HG03066 (cell line): Measurements from ENCODE around the gene HCFC1.

Experiments used
- ATAC-seq: cut with Tn5 transposase; IDR thresholded peaks from one replicate; pipeline ENCODE4 v1.9.1; 2021; ENCODE audit warnings: low read depth; ENCODE audit not compliant: unreplicated experiment

Gene HCFC1

DNA sequence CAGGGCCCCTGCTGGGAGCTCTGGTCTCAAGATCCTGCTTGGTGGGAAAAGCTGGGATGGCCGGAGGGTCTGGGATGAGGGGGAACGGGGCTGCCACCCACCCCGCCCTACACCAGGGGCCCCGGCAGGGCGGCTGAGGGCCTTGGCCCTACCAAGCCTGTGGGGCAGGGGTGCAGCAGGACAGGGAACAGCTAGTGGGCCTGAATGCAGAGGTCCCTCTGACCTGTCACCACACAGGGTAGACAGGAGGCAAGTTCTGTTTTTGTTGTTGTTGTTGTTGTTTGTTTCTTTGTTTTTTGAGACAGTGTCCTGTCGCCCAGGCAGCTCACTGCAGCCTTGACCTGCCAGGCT is 26.8 kb downstream of the HCFC1 start:
- ATAC-seq: no peak

GRCh38 chrX:153944140-153944799 is 27.3 kb downstream of the HCFC1 start, which contains the start of gene RENBP:
Gene RENBP, minus strand, starts transcription at chrX:153944643. Its CDS starts 33 bp downstream, at chrX:153944610.
- ATAC-seq: no peak

GRCh38 chrX:153941336-153942252 is 30.0 kb downstream of the HCFC1 start:
- no peak for ATAC-seq

DNA sequence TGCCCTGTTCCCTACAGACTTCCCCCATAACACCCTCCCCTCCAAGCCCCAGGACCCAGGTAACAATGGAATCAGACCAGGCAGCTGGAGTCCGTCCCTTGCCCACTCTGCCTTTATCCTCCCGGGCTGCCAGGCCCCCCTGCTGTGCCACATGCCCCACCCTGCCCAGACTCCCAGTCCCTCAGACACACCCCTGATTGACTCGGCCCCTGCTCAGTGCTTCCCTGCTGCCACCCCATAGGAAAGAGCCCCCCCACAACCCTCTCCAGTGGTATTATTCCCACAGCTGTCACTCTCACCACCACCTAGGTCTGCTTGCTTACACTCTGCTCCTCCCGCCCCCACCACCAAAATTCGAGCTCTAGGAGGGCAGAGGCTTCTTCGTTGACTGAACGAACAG is 32.0 kb downstream of the HCFC1 start:
- ATAC-seq: no peak

DNA sequence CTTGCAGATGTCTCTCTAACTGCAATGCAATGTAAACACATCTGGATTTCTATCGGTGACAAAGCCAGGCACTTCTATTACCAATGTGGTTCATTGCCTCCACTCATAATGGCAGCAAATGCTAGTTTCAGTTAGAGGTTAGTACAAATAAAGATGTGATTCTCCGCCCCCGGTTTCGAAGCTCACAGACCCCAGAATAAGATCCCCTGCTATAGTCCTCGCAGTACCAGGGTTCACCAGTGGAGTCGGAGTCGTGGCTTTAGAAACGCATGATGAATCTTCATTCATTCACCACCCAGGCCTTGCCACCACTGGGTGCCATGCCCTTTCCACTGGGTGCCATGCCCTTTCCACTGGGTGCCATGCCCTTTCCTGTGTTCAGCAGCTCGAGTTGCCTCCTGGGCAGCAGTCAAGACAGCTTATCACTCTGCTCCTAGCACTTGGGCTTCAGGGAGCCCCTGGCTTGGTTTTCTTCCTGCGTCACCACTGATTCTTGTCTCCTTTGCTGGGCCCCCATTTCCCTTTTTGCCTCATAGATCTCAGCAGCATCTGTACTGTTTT is 33.3 kb downstream of the HCFC1 start:
- ATAC-seq: no peak

DNA sequence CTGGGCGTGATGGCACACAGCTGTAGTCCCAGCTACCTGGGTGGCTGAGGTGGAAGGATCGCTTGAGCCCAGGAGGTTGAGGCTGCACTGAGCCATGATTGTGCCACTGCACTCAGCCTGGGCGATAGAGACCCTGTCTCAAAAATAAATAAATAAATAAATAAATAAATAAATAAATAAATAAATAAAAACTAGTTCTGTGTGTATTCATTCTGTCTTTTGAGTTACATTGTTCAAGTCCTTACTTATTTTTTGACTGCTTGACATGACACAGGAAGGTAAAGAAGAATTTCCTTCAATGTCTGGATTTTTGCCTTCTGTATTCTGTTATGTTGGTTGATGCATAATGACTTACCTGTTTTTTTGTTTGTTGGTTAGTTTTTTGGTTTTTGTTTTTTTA is 34.6 kb downstream of the HCFC1 start:
- no peak for ATAC-seq

DNA sequence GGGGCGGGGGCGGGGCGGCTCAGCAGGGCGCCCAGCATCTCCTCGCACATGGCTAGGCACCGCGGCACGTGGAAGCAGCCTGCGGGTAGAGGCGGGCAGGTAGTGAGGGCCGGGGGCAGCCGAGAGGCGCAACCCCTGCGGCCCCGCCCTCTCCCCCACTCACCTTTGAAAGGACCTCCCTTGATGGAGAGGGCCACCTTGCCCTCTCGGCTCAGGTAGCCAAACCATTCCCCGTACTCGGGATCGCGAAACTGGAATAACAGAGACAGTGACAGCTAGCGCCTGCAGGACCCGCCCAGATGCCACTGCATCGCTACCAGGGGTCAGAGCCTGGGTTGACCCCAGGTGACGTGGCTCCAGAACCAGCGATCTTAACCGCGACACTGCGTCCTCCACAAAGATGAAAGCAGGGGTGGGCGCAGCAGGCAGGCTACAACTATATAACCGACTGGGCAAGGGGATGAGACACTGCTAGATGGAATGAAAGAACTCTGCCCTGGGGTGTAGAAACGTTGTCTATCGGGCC is 36.2 kb downstream of the HCFC1 start:
- ATAC-seq: no peak

DNA sequence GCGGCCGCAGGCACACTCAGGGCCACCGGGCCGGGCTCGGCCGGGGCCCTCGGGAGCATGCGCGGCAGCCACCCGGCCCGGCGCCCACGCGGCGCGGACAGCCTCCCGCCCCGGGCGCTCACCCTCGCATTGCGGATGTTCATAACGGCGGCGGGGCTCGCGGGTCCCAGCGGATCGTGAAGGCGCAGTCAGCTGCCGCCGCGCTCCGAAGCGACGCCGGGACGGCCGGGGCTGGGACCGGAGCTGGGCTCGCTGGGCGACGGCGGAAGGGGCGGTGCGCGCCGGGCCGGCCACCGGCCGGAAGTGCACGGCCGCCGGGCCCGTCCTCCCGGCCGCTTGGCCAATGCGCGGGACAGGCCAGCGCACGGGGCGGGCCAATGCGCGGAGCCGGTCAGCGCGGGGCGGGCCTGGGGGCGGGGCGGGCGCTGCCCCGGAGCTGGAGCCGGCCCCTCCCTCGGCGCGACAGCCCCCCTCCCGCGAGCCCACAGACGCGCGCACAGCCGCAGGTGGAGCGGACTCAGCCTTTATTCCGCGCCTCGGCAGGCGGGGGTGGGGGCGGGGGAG is 36.8 kb downstream of the HCFC1 start, which contains the start of gene NAA10:
TSS of gene NAA10 (minus strand) at position 276 of the 564 bp plus-strand sequence. CDS start at position 143, 133 bp downstream.
- ATAC-seq: peak; percentile 90

- ATAC-seq: no peak
These were observed 37.4 kb downstream of the HCFC1 start for GRCh38 chrX:153934148-153934761.

GRCh38 chrX:153933748-153934147 is 37.9 kb downstream of the HCFC1 start:
- ATAC-seq: no peak

DNA sequence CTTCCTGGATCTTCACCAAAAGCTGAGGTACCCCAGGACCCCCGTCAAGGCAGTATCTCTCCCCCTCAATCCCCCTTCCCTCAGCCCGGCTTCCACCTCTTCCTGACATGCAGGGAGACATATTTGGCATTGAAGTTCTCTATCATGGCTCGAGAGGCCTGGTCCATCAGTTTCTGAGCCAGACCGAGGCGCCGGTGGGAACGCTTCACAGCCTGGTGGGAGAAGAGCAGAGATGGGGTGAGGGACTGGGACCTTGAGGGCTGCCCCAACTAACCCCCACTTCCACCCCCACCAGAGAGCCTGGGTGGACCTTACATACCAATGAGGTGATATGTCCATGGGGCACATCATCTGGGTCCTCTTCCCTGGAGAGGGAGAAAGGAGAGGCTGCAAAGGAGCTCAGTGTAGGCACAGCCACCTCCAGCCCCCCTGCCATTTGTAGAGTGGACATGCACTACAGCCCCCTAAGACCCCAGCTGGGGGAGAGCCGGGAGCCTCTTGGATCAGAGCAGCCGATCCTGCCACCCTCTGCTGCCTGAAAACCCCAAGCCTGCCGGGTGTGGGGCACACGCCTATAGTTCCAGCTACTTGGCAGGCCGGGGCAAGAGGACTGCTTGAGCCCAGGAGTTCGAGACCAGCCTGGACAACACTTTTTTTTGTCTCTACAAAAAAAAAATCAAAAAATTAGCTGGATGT is 39.2 kb downstream of the HCFC1 start:
- no peak for ATAC-seq

GRCh38 chrX:153931748-153932147 is 39.9 kb downstream of the HCFC1 start:
- ATAC-seq: no peak

DNA sequence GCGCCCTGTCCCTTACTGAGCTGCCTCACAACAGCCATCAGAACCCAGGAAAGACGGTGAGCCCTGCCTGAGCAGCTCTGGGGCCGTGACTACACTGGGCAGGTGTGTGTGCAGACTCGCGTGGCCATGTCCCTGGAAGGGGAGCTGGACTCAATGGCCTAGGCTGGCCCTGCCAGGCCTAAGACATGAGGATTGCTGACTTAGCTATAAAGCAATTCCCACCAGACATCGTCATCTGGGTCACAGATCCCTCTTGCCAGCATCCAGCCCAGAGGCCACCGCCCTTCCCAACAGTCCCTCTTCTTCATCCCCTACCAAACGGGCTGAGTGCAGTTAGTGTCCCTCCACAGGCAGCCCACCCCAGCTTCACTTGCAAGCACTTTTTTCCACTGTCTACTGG is 40.5 kb downstream of the HCFC1 start:
- no peak for ATAC-seq

- ATAC-seq: no peak
These were observed 41.4 kb downstream of the HCFC1 start for GRCh38 chrX:153930011-153930910.

DNA sequence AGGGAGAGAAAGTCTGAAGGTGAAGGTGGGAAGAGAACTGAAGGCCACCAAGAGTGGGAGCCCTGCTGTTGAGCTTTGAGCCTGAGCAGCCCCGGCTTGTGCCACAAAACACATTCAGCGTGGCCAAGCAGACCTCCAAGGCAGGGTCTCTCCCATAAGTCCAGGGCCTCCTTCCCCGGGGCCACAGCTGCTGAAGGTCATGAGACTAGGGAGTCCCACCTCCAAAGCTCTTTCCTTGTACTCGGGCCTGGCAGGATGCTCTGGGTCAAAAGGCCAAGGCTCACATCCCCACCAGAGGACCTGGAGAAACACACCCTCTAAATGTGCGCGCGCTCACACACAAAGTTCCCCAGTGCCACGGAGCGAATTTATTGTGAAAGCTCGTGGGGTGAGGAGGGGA is 42.0 kb downstream of the HCFC1 start:
- ATAC-seq: no peak

GRCh38 chrX:153928846-153929245 is 42.8 kb downstream of the HCFC1 start:
- no peak for ATAC-seq

DNA sequence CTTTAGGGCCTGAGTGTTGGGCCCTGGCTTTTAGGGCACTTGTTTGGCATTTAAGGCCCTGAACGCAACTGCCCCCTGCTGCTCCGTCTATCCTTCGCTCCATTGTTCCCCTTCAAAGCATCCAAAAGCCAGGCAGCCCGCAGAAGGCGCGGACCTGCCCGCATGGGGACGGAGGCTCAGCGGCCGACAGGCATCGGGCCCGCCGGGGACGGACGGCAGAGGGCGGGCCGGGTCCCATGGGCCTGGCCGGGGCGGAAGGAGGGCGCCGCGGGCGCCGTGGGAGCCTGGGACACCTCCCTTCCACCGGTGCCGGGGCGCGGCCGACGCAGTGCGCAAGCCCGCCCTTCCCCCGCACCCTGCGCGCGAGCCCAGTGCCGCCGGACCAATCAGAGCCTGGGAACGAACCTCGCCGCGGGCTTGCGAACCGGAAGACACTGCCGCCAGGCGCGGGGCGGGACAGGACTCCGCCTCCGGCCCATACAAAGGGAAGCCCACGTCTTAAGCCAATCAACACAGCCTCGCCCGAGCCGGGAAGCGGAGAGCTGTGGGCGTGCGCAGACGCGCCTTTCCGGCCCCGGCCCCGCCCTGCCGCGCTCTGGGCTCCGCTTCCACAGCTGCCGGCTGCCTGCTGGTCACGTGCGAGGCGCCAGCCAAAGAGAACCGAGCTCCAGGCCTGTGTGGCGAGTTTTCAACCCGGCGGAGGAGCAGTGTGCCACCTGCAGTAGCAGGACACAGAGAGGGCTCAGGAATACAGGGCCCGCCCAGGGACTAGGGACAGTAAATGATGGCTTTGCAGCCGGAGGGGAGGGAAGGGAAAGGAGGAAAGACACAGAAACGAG is 43.5 kb downstream of the HCFC1 start:
- peak; percentile 61 for ATAC-seq

DNA sequence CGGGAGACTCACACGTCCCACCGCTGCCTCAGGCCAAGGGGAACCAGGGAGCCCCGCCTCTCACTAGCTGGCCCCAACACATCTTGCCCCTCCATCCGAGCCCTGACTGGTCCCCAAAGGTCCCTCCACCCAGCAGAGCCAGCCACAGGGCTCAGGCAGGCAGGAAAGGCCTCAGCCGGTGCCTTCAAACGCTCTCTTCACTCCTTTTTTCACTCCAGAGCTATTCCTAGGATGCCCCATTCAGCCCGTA is 44.0 kb downstream of the HCFC1 start:
- ATAC-seq: no peak
